Stimulated activated CD4-positive, alpha-beta T cell treated with anti-CD3 and anti-CD28 coated beads, TNF-alpha, amount 100 ng/mL, for 4 hours (primary cell): ENCODE measurements around the gene HEMK1.

ENCODE experiments used
- DNase-seq, 3 experiments: peaks; one replicate each; pipeline ENCODE4 v3.0.0-alpha.2; 2020; ENCODE audit warnings: low read depth in 3 of 3

Gene HEMK1

DNA sequence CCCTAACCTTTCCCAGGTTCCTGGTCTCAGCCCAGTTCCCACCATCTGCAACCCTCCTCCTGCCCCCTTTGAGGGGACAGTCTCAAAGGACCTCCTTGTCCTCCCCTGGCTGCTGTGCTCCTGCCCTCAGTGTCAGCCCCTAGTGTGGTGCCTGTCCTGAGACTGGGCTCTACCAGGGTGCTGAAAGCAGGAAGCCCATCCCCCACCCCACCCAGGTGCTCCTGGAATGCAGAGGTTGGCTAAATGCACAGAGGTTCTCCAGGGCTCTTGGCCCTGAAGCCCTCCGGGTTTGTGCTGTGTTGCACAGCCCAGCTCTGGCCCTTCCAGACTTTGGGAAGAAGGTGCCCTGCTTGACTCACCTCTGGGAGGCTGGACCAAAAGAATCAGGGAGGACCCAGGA, 23.5 kb upstream of the HEMK1 start:
- DNase-seq, result no peak

DNA sequence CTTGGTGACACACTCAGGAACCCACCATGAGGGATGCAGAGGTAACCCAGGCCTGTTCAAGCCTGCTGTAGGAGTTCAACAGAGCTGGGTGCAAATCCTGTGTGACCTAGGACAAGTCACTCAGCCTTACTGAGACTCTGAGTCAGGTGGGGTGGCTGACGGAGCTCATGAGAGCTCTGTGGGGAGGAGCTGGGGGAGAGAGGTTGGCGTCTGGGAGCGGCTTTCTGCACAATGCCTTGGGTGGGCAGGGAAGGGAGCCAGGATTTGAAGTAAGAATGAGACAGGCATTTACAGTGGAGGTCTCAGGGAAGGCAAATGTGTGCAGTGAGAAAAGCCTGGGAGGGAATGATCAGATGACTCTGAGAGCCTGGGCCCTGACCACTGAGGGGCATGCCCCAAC, 20.1 kb upstream of the HEMK1 start:
- no peak for DNase-seq

DNA sequence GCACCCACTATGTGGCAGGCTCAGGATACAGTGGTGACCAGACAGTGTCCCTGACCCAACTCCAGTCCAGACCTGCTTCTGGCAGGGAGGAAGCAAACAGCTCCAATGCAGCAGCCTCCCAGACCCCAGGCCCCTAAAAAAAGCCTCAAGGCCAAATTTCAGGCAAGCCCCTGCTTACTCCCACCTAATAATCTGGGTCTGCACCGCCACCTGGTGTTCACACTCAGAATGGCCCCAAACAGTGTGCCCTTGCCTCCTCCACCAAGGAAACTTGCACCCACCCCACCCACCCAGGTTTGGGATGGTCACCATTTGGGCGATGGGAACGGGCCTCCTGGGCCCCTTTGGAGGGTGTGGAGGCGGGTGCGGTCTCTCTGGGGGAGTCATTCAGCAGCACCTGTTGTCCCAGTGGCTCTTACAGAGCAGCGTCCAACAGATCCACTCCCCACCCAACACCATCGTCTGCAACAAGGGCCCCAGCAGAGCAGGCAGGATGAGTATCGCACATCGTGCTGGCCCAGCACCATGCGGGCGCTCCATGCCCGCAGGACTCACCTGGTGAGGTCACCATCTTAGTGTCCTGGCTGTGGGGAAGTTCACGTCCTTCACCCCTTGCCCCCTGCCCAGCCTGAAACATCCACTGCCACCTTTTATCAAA, 19.1 kb upstream of the HEMK1 start:
- peak; percentile 36 to 46 (median 46) for DNase-seq

DNA sequence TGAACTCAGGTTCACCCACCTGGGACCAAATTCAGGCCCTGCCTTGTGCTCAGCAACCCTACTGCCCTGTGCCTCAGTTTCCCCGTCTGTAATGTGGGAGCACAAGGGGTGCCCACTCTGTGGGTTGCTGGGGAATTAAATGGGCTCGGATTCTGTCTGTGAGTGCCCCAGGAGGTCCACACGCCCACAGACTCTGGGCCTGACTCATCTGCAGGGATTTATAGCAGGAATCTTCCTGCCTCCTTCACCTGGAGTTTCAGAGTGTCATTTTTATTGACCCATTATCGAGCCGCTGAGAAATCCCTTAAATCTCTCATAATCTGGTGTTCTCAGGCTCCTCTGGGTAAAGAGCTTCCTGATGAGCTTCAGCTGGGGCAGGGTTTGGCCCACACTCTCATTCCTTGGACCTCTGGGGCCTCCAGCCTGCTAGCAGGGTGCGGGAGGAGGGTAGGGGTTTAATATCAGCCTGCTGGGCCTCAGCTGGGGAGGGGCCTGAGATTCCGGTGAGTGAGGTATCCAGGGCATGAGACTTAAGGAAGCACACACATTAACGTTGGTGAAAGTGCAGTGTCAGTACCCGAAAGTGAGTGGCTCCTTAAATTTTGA, 18.2 kb upstream of the HEMK1 start:
- DNase-seq, result no peak

DNA sequence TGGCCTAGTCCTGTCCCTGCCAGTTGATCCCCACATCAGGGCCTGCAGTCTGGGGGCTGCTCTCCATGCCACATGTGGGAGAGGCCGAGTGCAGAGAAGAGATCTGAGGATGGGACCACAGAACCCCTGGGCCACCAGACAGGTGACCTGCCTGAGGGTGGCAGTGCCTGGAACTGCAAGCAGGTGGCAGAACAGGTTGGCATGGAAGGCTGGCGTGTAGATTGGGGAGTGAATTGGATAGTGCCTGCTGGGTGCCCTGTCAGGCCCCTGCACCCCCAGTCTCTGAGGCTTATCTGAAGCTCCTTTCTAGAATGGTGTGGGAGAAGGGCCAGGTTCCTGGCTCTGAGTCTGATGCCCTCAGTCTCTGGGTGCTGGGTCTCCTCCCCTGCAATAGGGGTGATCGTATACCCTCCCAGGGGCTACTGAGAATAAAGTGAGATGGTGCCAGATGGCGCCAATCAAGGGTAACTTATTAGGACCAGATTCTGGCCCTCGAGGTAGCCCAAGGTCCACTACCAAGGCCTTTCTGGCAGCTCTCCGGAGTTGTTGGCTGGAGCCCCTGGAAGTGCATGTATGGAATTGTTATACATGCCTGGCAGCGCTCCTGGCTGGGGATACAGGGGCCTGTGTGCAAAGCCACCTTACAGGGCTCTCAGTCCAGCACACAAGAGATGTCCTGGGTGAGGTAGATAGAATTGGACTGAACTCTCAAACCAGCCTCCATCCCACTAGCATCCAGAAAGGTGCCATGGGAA, 17.5 kb upstream of the HEMK1 start:
- no peak for DNase-seq

DNA sequence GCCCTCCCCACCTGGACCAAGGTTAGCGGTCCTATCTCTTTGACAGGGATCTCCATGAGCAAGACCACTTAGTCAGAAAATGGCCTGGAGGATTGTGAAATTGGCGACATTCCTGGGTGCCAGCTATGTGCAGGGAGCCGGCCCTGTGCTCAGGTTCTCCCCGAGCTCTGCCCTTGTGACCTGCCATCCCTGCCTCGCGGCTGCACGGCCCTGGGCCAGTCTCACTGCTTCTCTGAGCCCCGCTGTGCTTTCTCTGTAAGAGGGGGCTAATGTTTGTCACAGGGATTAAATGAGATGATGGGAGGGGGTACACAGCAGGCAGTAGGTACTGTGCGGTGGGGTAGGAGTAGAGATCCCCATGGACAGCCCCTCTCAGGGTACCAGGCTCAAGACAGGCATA, 16.7 kb upstream of the HEMK1 start:
- no peak for DNase-seq

DNA sequence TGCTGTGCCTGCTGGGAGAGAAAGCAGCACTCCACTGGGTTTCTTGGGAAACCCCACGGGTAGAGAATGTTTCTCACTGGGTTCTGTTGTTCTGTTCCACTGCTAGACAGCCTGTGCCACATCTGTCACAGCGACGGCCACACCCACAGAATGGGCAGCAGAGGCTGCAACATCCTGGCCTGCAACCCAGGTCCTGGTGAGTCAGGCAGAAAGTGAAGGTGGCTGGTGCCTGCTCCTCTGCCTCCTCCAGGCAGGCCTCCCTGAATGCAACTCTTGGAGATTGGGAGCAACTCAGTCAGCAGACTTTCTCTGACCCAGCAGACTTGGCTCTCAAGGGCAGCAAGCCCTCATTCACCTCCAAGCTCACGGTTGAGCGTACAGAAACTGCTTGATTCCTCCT, 14.8 kb upstream of the HEMK1 start:
- DNase-seq, result no peak

DNA sequence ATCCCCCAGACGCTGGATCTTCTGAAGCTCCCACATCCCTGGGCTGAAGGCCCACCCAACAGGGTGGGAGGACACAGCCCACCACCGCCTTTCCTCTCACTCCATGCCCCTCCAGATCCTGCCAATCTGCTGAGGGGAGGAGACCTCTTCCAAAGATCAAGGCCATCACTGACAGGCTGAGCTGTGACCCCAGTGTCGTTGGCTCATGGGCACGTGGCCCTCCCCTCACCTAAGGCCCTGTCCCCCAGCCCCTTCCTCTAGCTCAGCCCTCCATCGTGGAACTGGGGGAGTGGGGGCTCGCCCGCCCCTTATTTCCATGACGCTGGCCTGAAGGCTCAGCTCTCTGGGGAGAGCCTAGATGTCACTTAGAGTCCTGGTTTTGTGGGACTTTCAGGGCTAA, 12.2 kb upstream of the HEMK1 start:
- DNase-seq, result no peak

DNA sequence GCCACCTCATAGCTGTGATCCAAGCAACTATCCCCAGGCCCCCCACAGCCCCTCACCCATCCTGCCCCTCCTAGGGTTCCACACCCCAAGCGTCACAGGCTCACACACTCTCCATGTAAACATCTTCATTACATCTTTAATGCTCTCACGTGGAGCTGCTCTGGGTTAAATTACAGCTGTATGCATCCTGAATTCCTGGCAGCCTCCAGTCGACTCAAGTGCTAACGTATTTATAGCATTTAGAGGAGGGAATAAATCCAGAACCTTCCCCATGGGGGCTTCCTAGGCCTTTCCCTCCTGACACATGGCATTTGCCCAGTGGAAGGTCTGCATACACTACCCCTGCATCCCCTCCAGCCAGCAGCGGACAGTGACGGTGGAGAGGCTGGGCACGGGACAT, 11.4 kb upstream of the HEMK1 start:
- no peak for DNase-seq

DNA sequence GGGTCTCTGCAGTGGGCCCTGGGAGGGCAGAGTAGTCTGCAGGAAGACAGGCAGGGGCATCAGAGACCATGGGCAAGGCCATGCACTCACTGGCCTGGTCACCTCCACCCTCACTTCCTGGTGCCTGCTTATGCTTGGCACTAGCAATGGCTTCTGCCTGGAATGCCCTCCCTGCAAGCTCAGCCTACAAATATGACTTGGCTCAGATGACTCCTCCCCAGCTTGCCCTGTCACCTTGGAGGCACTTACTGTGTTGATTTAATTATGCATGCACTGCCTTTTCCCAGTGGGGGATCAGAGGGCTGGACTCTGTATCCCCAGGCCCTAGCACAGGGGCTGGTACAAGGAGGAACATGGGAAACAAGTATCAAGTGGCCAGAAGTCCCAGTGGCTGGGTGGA, 9.6 kb upstream of the HEMK1 start:
- DNase-seq, result no peak

DNA sequence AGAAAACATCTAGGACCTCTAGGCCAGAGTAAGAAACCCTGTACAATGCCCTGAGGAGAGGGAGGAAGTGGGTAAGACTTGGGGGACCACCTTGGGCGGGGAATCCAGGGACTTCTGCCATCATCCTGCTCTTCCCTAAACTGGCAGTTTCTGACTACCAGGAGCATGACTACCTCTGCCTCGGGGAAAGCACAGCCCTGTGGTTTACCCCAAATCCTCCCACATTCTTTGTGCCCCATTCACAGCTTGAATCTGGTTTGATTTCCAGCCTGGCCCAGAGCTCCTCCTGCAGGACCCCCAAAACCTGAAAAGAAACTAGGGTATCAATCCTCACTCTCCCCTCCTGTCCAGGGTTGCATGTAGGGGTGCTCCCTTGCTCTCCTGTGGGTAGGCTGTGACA, 6.5 kb upstream of the HEMK1 start:
- no peak for DNase-seq

DNA sequence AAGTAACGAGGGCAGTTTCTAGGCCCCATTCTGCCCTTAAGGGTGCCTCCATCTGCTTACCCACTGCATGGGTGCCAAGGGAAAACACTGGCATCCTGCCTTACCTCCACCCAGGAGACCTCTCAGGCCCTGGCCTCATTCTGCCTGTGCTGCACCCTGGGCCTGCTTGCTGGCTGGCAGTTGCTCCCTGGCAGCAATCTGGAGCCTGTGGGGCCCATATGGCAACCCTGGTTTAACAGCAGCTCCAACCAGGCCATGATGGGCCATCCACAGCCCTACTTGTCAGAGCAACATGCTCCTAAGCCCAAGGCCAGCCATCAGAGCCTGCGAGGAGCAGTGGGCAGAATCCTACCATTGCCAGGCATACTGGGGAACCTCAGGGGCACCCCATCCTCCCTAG, 5.5 kb upstream of the HEMK1 start:
- no peak for DNase-seq

DNA sequence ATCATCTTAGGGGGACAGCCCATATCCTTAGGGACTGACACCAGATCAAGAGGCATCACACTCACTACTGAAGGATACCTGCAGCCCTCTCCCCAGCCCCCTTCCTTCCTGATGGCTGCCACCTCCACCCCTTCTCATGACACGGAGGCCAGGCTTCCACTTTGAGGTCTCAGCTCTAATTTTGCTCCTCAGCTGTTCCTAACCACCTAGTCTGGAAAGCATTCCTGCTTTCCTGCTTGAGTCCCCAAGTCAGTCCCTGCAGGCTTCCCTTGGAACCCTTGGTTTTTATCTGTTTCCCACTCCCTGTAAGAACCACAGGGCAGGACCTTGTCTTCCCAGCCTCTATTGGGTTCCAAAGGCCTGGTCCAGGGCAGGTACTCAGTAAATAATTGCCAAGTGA, 5.0 kb upstream of the HEMK1 start:
- no peak for DNase-seq

DNA sequence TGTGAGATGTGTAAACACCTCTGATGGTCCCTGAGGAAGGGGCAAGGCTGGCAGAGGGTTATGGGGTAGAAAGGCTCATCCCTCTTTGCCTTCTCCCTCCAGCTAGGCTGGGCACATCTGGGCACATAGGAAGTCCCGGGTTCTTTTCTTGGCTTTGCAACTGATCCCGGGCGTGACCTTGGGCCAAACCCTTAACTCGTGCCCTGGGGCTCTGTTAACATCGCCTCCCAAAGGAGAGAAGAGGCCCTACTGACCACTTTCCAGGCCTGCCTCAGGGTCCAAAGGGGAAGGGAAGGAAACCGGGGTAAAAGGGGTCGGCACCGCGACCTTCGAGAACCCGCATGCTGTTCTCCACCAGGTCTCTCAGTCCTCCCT, 2.3 kb upstream of the HEMK1 start:
- DNase-seq, result no peak

DNA sequence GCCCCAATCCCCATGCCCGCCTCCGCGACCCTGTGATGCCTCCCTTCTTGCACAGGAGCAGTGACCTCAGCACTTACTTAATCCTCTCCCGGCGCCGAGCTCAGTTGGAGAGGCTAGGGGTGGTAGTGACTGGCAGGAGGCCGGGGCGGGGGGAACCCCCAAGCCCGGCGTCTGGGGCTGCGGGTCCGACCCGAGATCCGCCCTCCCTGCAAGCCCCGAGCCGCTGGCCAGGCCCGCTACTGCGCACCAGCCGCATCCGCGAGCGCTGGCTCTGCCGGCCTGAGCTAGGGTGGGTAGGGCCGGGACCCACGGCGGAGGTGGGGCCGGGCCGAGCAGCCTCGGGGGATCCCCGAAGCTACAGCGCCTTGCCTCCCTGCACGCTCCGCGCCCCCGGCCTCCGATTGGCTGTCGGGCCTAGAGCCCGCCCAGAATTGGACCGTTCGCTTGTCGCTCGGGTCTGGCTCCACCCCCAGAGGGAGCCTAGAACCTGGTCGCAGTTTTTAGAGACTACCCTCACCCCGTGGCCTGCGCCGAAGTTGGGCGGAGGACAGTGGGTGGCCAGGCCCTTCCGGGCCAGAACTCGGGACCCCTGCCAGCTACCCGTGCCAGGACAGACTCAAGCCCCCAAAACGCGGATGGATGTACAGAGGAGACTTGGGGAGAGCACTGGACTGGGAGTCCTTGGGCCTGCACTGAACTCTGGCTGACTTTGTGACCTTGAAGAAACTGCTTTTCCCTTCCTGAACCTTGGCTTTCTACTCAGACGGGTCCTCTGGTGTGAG, 1.7 kb upstream of the HEMK1 start, which contains the start of gene C3orf18:
TSS of gene C3orf18 (minus strand) at position 362 of the 782 bp plus-strand sequence. CDS start 2,048 bp downstream, outside the sequence.
- peak; percentile 90 to 94 (median 91) for DNase-seq

DNA sequence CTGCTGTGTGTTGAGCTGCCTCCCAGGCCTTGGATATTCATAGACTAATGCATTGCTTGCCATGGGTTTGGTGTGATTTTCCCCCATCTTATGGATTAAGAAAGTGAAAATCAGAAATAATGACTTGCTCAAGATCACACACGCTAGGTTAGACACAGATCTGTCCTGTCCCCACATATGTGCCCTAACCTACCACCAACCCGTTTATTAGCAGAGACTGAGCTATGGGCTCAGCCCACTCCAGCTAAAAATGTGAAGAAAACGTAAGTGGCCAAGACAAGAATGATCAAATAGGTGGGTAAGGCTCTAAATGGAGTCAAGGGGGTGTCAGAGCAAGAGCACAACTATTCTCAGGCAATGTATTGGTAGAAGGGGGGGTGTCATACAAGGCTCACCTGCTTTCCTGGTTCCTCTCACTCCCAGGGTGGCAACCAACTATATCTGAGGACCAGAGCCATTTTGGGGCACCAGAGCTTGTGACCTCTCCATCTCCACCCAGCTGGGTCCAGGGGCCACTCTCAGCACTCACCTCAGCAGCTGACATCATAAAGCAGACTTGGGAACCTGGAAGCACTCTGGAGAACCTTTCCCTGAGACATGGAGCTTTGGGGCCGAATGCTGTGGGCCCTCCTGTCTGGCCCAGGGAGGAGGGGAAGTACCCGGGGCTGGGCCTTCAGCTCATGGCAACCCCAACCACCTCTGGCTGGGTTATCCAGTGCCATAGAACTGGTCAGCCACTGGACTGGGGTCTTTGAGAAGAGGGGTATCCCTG, 1.4 kb downstream of the HEMK1 start:
- no peak for DNase-seq

DNA sequence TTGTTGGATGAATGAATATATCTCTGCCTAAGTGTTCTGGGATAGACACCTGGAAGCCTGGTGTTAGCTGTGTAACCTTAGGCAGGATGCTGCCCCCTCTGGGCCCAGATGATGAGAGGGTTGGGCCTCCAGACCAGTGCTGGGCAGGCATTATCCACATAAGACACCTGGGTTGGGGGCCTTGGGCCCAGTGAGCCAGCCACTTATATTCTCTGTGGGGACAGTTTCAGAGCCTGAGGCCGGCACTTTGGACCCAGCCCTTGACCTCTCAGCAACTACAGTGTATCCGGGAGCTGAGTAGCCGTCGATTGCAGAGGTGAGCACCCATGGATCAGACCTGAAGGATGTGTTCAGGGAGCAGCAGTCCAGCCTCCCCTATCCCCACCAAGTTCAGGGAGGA, 2.2 kb downstream of the HEMK1 start:
- no peak for DNase-seq

DNA sequence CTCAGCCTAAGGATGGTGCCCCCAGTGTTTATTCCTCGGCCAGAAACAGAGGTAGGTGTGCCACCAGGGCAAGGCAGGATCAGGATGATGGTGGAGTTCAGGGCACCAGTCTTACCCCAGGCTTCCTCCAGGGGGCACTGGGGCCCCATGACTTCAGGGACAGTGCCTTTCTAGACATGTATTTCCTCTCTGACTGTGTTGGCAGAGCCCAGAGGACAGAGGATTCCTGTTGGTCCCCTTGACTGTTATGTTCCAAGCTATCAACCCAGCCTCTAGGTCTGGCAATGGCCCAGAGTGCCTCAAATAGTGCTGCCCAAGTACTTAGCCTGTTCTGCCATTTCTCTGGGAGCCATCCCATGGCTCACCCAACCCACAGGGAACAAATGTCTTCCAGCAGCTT, 2.8 kb downstream of the HEMK1 start:
- DNase-seq, result peak; percentile 68 to 75 (median 71)

DNA sequence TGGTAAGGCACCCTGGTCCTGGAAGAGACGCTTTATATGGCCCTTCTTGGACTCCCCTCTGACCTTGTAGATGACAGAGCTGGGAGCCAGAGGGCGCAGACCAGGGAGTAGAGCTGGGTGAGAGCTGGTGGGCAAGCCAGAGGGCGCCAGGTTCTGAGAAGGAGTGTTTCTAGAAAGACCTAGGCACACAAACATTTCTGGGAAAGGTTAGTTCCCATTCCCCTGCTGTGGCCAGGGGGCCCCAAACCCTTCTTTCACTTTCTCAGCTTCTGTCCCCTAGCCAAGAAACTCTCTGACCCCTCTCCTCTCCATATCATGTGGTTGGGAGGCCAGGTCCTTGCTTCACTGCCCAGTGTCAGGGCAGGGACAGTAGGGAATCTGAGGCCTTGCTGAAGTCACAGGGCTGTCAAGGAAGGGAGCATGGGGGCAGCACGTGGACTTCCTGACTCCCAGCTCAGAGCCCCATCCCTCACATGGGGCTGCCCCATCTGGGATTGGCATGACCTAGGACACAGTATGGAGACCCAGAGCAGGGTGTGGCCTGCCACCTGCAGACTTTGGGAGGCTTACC, 3.6 kb downstream of the HEMK1 start:
- no peak for DNase-seq

DNA sequence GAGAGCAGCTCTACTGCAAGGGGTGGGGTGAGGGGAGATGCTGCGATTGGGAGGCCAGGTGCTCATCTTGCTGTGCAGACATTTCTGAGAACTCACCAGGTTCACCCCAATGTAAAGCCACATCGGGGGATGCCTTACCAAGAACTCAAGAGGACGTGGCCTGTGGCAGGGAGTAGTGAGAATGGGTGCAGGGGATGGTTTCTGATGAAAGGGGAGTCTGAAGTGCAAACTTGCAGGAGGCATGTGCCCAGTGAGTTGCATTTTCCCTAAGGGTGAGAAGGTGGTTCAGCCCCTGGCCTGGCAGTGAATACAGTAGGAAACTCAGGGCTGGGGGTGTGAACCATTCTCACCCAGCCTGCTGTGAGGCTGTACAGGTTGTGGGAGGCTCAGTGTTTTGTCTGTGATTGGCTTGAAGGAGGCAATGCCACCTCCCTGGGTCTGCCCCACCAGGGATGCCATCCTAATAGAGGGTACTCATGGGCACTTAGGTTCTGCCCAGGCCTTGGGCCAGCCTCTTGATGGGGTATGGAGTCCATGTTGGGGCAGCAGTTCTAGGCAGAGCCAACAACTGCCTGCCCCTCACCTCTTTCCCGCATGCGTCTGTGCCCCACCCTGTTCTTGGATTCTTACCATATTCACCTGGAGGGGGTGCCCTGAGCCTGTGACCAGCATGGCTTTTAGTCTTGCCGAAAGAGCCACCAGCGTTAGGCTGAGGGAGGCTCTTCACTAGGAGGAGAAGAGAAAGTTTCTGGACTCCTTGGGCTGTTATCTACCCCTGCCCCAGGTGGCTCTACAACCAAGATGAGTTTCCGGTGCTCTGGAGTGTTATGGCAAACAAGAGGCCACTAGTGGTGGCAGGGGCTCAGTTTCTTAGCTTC, 4.5 kb downstream of the HEMK1 start:
- peak; percentile 51 to 72 (median 57) for DNase-seq
